Measurements from ENCODE around the gene TSHZ2. TPM values are rescaled to one million over a fixed set of nuclear protein-coding genes. Genes with fewer than 3 reads are reported as not detected.

TSHZ2 gene
- total RNA-seq, 1 experiment from 2014 or later, result 0.07 TPM

DNA sequence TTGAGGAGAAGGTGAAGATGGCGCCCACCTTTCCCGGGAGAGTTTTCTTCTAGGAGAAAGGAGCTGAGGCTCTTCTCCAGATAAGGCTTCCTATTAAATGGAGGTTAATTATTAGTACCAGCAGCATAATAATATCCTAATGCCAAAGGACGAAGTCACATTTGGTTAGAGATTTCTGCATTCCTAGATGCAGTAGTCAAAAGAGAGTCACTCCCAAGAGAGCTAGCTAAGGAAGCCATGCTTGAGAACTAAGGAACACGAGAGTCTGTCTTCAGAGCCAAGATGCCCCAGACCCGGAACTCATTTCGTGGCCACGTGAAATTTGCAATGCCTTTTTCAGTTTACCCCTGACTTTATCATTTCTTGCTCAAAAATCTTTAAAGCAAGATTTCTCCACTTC lies 132.7 kb downstream of the TSHZ2 start:
- no peak overlapping the region for H2AFZ ChIP-seq (ENCODE audit: low read depth, low read length, poor library complexity, severe bottlenecking)
- no peaks in the 10 kb centered on the region for H3K9me3 ChIP-seq (ENCODE audit: control insufficient read depth in 1 of 2, insufficient read depth in 1 of 2, low read depth in 1 of 2, low read length in 2 of 2)
- ATAC-seq (no peak), DNase-seq (ENCODE audit: low read depth, low spot score) (no peak)
- H3K4me3 ChIP-seq (replicated peaks in 1 of 2; ENCODE audit: low read depth in 1 of 2, low read length in 2 of 2), result no peak overlapping the region
- ChIA-PET RAD21 (ENCODE audit: low non-redundant PET in 1 of 2, low total read pairs in 2 of 2, uncharacterized antibody in 2 of 2, unreplicated experiment in 2 of 2) (no interaction called here), CTCF (no interaction called here), POLR2A (no interaction called here)
- H3K4me1 ChIP-seq (ENCODE audit: control insufficient read depth in 1 of 2, insufficient read depth in 2 of 2, low read length in 2 of 2), result no peaks in the 10 kb centered on the region
- H3K9me2 ChIP-seq (ENCODE audit: insufficient read depth), result no peaks in the 10 kb centered on the region
- no peak overlapping the region for H3K9ac ChIP-seq (ENCODE audit: low read length)
- H4K20me1 ChIP-seq (ENCODE audit: insufficient read depth), result no peaks in the 10 kb centered on the region
- H3K79me2 ChIP-seq (ENCODE audit: insufficient read depth, low read length), result no peaks in the 10 kb centered on the region
- no peak overlapping the region for H3K27ac ChIP-seq (ENCODE audit: low read depth, low read length)
- intact Hi-C loops (cut with micrococcal nuclease), result no loop called here
- no peaks in the 10 kb centered on the region for H3K36me3 ChIP-seq (ENCODE audit: control insufficient read depth in 1 of 2, insufficient read depth in 2 of 2, low read length in 2 of 2)
- no peak overlapping the region for H3K4me2 ChIP-seq (ENCODE audit: low read length)
- peaks cover 10% of the 10 kb centered on the region; the same call in 1 of the 2 replicates for H3K27me3 ChIP-seq (ENCODE audit: insufficient read depth, low read length)
- TF ChIP-seq CBX3 (IDR thresholded peaks at IDR 0.05; ENCODE audit: low read depth) (no peak), TCF7L2 (IDR thresholded peaks at IDR 0.05; ENCODE audit: borderline replicate concordance, extremely low read depth, insufficient read depth, insufficient read length) (no peak), POLR2AphosphoS5 (IDR thresholded peaks at IDR 0.05; ENCODE audit: low read depth, low read length) (no peak), SIN3A (IDR thresholded peaks at IDR 0.05; ENCODE audit: low read depth) (no peak), EZH2phosphoT487 (IDR thresholded peaks at IDR 0.05; ENCODE audit: borderline replicate concordance) (no peak), EZH2 (IDR thresholded peaks at IDR 0.05) (no peak), EGR1 (IDR thresholded peaks at IDR 0.05; ENCODE audit: low read depth) (no peak)
- TF ChIP-seq, protein P1, sequence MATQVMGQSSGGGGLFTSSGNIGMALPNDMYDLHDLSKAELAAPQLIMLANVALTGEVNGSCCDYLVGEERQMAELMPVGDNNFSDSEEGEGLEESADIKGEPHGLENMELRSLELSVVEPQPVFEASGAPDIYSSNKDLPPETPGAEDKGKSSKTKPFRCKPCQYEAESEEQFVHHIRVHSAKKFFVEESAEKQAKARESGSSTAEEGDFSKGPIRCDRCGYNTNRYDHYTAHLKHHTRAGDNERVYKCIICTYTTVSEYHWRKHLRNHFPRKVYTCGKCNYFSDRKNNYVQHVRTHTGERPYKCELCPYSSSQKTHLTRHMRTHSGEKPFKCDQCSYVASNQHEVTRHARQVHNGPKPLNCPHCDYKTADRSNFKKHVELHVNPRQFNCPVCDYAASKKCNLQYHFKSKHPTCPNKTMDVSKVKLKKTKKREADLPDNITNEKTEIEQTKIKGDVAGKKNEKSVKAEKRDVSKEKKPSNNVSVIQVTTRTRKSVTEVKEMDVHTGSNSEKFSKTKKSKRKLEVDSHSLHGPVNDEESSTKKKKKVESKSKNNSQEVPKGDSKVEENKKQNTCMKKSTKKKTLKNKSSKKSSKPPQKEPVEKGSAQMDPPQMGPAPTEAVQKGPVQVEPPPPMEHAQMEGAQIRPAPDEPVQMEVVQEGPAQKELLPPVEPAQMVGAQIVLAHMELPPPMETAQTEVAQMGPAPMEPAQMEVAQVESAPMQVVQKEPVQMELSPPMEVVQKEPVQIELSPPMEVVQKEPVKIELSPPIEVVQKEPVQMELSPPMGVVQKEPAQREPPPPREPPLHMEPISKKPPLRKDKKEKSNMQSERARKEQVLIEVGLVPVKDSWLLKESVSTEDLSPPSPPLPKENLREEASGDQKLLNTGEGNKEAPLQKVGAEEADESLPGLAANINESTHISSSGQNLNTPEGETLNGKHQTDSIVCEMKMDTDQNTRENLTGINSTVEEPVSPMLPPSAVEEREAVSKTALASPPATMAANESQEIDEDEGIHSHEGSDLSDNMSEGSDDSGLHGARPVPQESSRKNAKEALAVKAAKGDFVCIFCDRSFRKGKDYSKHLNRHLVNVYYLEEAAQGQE (IDR thresholded peaks at IDR 0.05; ENCODE audit: low read depth), result no peak
- BruUV-seq (replicated peaks), result no TSS peak

All from HCT116 (cell line).